HG02885 (cell line): ENCODE measurements around the gene MND1.
"Not testable (repeated sequence)": the region's sequence is repeated elsewhere in the genome, so short reads cannot be mapped to it uniquely, and the experiment has no call there.

Experiments
- ATAC-seq: cut with Tn5 transposase; IDR thresholded peaks from one replicate; pipeline ENCODE4 v1.9.1; 2021; ENCODE audit warnings: mild to moderate bottlenecking; ENCODE audit not compliant: unreplicated experiment, poor library complexity

Gene MND1

GRCh38 chr4:153432965-153433753, 88.7 kb downstream of the MND1 start:
- ATAC-seq = peak; percentile 92

- peak; percentile 12 for ATAC-seq
These were observed 89.2 kb downstream of the MND1 start for GRCh38 chr4:153433754-153434105.

DNA sequence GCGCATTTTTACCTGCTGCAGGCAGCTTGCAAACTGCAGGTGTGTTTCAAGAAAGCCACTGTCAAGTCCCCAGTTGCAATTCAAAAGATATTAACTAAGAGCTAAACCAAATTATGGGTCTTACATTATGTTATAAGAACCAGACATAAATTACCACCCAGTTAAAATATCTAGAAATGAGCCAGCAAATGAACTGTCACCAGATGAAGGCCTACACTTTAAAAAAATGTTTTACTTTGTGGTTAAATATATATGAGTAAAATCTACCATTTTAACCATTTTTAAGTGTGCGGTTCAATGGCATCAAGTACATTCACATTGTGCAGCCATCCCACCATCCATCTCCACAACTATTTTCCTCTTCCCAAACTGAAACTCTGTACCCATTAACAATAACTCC, 89.7 kb downstream of the MND1 start:
- no peak for ATAC-seq

- ATAC-seq = peak; percentile 74
These were observed 94.6 kb downstream of the MND1 start for GRCh38 chr4:153438916-153439756.

GRCh38 chr4:153439831-153440230, 95.3 kb downstream of the MND1 start:
- no peak for ATAC-seq

- ATAC-seq = no peak
These were observed 96.0 kb downstream of the MND1 start for GRCh38 chr4:153440475-153440874.

GRCh38 chr4:153447175-153447905, 102.9 kb downstream of the MND1 start:
- ATAC-seq = no peak

GRCh38 chr4:153448003-153448731, 103.7 kb downstream of the MND1 start:
- ATAC-seq = no peak

DNA sequence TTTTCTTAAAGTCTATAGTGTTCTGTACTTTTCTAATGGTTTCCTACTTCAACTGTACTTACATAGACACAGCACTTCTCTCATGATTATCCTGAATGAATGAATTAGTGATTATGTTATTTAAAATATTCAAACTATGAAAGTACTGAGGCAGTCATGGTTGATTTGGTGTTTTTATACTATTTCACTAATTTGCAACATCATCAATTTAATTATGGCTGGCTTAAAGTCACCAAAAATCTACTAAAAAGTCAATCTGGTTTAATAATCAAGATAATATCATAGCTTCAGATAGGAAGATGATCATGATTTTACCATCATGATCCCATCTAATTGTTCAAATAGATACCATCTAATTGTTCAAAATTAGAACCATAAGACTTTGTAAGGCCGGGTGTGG, 104.8 kb downstream of the MND1 start:
- ATAC-seq = no peak

- peak; percentile 39 for ATAC-seq
These were observed 106.0 kb downstream of the MND1 start for GRCh38 chr4:153450544-153450917.

DNA sequence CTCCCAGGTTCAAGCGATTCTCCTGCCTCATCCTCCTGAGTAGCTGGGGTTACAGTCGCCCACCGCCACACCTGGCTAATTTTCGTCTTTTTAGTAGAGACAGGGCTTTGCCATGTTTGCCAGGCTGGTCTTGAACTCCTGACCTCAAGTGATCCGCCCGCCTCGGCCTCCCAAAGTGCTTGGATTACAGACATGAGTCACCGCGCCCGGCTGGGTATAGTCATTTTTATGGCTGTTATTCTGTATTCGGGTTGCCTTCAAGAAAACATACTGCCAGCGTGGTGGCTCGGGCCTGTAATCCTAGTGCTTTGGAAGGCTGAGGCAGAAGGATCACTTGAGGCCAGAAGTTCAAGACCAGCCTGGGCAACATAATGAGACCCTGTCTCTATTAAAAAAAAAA, 106.7 kb downstream of the MND1 start:
- ATAC-seq = not testable (repeated sequence)

- ATAC-seq = no peak
These were observed 107.6 kb downstream of the MND1 start for GRCh38 chr4:153451911-153452657.

DNA sequence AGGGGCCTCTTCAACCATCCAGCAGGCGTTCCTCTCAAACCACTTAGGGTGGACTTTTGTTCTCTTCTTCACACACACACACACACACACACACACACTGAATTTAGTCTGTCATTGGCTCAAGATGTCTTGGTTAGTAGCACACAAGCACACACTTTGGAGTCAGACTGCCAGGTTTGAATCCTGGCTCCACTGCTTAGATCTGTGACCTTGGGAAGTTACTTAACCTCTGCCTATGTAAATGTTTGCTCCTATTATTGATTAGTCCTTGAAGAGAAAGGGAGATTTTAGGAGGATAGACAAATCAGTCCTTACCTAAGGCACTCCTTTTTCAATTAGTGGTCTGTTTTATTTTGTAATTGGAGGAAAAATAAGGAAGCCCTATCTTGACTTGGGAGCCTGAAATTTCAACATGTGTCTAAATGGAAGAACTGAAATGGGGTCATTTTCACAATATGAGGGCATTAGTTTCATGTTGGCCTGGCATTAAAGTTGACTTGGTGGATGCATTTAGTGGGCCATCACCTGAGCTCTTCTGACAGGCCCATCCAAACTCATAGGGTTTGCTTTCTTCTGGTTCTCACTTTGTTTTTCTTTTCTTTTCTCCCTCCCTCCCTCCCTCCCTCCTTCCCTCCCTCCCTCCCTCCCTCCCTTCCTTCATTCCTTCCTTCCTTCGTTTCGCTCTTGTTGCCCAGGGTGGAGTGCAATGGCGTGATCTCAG, 108.3 kb downstream of the MND1 start:
- no peak for ATAC-seq

GRCh38 chr4:153453402-153453801, 108.9 kb downstream of the MND1 start:
- ATAC-seq = no peak

- no peak for ATAC-seq
These were observed 114.5 kb downstream of the MND1 start for GRCh38 chr4:153458969-153459368.

DNA sequence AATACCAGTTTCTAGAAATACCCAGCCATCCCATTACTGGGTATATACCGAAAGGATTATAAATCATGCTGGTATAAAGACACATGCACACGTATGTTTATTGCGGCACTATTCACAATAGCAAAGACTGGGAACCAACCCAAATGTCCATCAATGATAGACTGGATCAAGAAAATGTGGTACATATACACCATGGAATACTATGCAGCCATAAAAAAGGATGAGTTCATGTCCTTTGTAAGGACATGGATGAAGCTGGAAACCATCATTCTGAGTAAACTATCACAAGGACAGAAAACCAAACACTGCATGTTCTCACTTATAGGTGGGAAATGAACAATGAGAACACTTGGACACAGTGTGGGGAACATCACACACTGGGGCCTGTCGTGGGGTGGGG, 117.1 kb downstream of the MND1 start:
- not testable (repeated sequence) for ATAC-seq

- ATAC-seq = no peak
These were observed 119.6 kb downstream of the MND1 start for GRCh38 chr4:153464068-153464467.
